Measurements from ENCODE around the gene SHISAL1.

The SHISAL1 gene

GRCh38 chr22:44287741-44288140, 25.0 kb downstream of the SHISAL1 start:
- H3K4me3 ChIP-seq (IDR thresholded peaks at IDR 0.05; ENCODE audit: insufficient read depth, low read depth, low read length) = no peak overlapping the region
- H3K79me2 ChIP-seq (ENCODE audit: insufficient read depth, low read depth) = no peaks in the 10 kb centered on the region
- H3K4me1 ChIP-seq (ENCODE audit: low read depth, poor library complexity, severe bottlenecking) = no peaks in the 10 kb centered on the region
- no peak for TF ChIP-seq CTCF (conservative IDR thresholded peaks at IDR 0.05; ENCODE audit: low read depth, low read length)
- H2AFZ ChIP-seq (ENCODE audit: low read depth) = no peak overlapping the region
- no peaks in the 10 kb centered on the region for H3K36me3 ChIP-seq (ENCODE audit: insufficient read depth)
- no peak overlapping the region for H3K27ac ChIP-seq
- H3K4me2 ChIP-seq = no peak overlapping the region
- H3K27me3 ChIP-seq (ENCODE audit: insufficient read depth, low read depth) = no peaks in the 10 kb centered on the region; the same call in 1 of the 2 replicates
- H4K20me1 ChIP-seq (ENCODE audit: insufficient read depth) = no peaks in the 10 kb centered on the region
- no peak overlapping the region for H3K9ac ChIP-seq

GRCh38 chr22:44287121-44287693, 25.5 kb downstream of the SHISAL1 start:
- Histone ChIP-seq H3K4me1 (ENCODE audit: low read depth, poor library complexity, severe bottlenecking) (no peaks in the 10 kb centered on the region), H3K36me3 (ENCODE audit: insufficient read depth) (no peaks in the 10 kb centered on the region), H2AFZ (ENCODE audit: low read depth) (no peak overlapping the region), H4K20me1 (ENCODE audit: insufficient read depth) (no peaks in the 10 kb centered on the region), H3K27me3 (ENCODE audit: insufficient read depth, low read depth) (no peaks in the 10 kb centered on the region; the same call in 1 of the 2 replicates), H3K27ac (no peak overlapping the region), H3K4me3 (IDR thresholded peaks at IDR 0.05; ENCODE audit: insufficient read depth, low read depth, low read length) (no peak overlapping the region), H3K79me2 (ENCODE audit: insufficient read depth, low read depth) (no peaks in the 10 kb centered on the region), H3K4me2 (no peak overlapping the region), H3K9ac (no peak overlapping the region)
- no peak for TF ChIP-seq CTCF (conservative IDR thresholded peaks at IDR 0.05; ENCODE audit: low read depth, low read length)

- Histone ChIP-seq H2AFZ (ENCODE audit: low read depth) (no peak overlapping the region), H3K36me3 (ENCODE audit: insufficient read depth) (no peaks in the 10 kb centered on the region), H3K27me3 (ENCODE audit: insufficient read depth, low read depth) (no peaks in the 10 kb centered on the region; the same call in 1 of the 2 replicates), H3K4me2 (no peak overlapping the region), H3K27ac (no peak overlapping the region), H3K79me2 (ENCODE audit: insufficient read depth, low read depth) (no peaks in the 10 kb centered on the region), H3K4me1 (ENCODE audit: low read depth, poor library complexity, severe bottlenecking) (no peaks in the 10 kb centered on the region), H4K20me1 (ENCODE audit: insufficient read depth) (no peaks in the 10 kb centered on the region), H3K9ac (no peak overlapping the region), H3K4me3 (IDR thresholded peaks at IDR 0.05; ENCODE audit: insufficient read depth, low read depth, low read length) (no peak overlapping the region)
- TF ChIP-seq CTCF (conservative IDR thresholded peaks at IDR 0.05; ENCODE audit: low read depth, low read length) = no peak
Observed at GRCh38 chr22:44286646-44287045, 26.1 kb downstream of the SHISAL1 start.

- no peak for TF ChIP-seq CTCF (conservative IDR thresholded peaks at IDR 0.05; ENCODE audit: low read depth, low read length)
- Histone ChIP-seq H3K27ac (no peak overlapping the region), H2AFZ (ENCODE audit: low read depth) (no peak overlapping the region), H3K4me2 (no peak overlapping the region), H3K36me3 (ENCODE audit: insufficient read depth) (no peaks in the 10 kb centered on the region), H3K4me1 (ENCODE audit: low read depth, poor library complexity, severe bottlenecking) (no peaks in the 10 kb centered on the region), H3K79me2 (ENCODE audit: insufficient read depth, low read depth) (no peaks in the 10 kb centered on the region), H3K4me3 (IDR thresholded peaks at IDR 0.05; ENCODE audit: insufficient read depth, low read depth, low read length) (no peak overlapping the region), H3K9ac (no peak overlapping the region), H3K27me3 (ENCODE audit: insufficient read depth, low read depth) (peaks cover 2% of the 10 kb centered on the region; the same call in 1 of the 2 replicates), H4K20me1 (ENCODE audit: insufficient read depth) (no peaks in the 10 kb centered on the region)
Observed at GRCh38 chr22:44284711-44285110, 28.0 kb downstream of the SHISAL1 start.

Data from KMS-11 (cell line).